Forelimb muscle (tissue), 1 donor: ENCODE data around the gene NELFA. TPM values are rescaled to one million over a fixed set of nuclear protein-coding genes. Genes with fewer than 3 reads are reported as not detected.

Experiments used
- DNase-seq: peaks from one replicate; pipeline ENCODE4 v3.0.0-alpha.2; 2013; ENCODE audit warnings: low read depth
- polyA plus RNA-seq: library from polyadenylated mRNA; unstranded; fragments of 120-200 nt; gene quantifications from one replicate; pipeline ENCODE4 v1.2.1, GENCODE V29; 2013; ENCODE audit not compliant: insufficient read length

The NELFA gene
- polyA plus RNA-seq, 1 donor = 21.7 TPM

- no peak for DNase-seq
These were observed 71.2 kb downstream of the NELFA start for GRCh38 chr4:1937550-1937949.

GRCh38 chr4:1933700-1934099 lies 75.1 kb downstream of the NELFA start:
- DNase-seq = no peak

- DNase-seq = no peak
These were observed 76.0 kb downstream of the NELFA start for GRCh38 chr4:1932736-1933135.

Other genes with a start within 250 kb of the NELFA start
- gene FGFR3, start 215.7 kb downstream of the NELFA start, polyA plus RNA-seq = 1.2 TPM
- 15.2 TPM for gene LETM1, start 152.8 kb downstream of the NELFA start, polyA plus RNA-seq
- 37.3 TPM for gene NSD2, start 137.6 kb downstream of the NELFA start, polyA plus RNA-seq
- gene NAT8L, start 50.4 kb upstream of the NELFA start, polyA plus RNA-seq = 4.3 TPM
- gene HAUS3, start 233.1 kb upstream of the NELFA start, polyA plus RNA-seq = 12.3 TPM
- gene POLN, start 233.1 kb upstream of the NELFA start, polyA plus RNA-seq = 3.0 TPM